NCI-H187 (cell line): ENCODE results near the gene FIGN.

Experiments used
- DNase-seq, 2 experiments: peaks; one replicate each; lab custom pipeline; 2025; lab: John Stamatoyannopoulos, UW

The FIGN gene, protein sequence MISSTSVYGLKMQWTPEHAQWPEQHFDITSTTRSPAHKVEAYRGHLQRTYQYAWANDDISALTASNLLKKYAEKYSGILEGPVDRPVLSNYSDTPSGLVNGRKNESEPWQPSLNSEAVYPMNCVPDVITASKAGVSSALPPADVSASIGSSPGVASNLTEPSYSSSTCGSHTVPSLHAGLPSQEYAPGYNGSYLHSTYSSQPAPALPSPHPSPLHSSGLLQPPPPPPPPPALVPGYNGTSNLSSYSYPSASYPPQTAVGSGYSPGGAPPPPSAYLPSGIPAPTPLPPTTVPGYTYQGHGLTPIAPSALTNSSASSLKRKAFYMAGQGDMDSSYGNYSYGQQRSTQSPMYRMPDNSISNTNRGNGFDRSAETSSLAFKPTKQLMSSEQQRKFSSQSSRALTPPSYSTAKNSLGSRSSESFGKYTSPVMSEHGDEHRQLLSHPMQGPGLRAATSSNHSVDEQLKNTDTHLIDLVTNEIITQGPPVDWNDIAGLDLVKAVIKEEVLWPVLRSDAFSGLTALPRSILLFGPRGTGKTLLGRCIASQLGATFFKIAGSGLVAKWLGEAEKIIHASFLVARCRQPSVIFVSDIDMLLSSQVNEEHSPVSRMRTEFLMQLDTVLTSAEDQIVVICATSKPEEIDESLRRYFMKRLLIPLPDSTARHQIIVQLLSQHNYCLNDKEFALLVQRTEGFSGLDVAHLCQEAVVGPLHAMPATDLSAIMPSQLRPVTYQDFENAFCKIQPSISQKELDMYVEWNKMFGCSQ

DNA sequence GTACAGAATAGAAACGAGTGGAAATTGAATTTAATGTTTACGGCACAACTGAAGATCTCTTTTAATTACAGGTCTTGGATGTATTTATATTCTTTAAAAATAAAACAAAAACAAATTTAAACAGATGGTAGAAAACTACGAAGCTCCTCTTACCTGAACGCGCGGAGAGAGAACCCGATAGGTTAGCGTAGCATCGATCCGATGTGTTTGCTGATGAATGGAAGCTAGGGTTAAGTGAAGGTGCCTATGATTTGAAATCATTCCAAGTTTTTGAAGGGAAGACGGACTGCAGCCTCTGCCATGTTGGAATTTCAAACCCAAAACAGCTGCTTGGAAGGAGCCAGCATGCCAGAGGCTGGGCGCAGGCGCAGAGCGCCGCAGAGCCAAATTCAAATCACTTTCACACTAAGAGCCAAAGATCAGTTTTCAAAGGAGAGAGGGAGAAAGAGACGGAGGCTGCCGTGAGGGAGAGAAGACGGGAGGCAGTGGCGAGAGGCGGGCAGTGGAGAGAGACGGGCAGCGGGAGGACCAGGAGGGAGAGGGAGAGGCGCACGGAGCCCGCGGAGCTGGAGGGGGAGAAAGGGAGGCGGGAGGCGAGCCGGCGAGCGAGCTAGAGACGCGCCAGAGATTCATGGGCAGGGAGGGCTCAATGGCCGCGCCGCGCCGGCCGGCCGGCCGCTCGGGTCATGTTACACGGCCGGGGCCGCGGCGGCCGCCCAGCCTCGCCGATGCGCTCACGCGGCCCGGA, at the start of gene FIGN:
TSS of gene FIGN (minus strand) at position 324 of the 748 bp plus-strand sequence. CDS start 1,081 bp downstream, outside the sequence.
- peak; percentile 32 to 55 for DNase-seq

DNA sequence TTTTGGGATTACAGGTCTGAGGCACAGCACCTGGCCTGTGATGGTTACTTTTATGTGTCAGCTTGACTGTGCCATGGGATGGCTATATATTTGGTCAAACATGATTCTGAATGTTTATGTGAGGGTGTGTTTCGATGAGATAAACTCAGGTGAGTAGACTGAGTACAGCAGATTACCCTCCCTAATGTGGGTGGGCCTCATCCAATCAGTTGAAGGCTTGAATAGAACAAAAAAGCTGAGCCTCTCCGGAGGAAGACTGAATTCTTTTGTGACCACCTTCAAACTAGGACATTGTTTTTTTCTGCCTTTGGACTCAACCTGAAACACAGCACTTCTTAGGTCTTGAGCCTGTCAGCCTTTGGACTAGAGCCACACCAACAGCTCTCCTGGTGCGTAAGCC, 49.4 kb upstream of the FIGN start:
- DNase-seq = no peak

DNA sequence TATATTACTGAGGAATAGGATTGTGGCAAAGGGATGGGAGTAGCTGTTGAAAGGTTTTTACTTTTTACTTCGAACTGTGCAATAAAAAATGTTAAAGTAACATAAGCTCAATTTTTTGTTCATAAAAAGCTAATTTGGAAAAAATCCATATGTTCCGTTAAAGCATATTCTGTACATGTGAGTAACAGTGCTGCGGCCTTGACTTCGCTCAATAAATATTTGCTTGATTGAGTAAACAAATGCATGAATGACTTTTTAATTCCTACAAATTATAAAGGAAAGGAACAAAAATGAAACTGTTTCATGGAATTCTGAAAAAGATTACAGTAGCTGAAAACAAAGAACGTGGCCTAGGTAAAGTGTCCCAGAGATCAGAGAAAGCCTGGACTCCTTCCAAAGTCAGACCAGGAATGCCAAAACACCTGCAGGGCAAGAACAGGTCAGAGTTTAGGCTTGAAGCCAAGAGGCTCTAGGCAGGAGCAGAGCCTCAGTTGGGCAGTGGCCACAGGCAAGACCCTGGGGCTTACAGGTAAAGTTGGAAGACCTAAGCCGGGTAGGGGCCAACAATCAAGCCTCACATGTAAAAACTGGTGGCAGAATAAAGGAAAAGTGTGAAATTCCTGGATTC, 44.3 kb upstream of the FIGN start:
- DNase-seq = no peak

DNA sequence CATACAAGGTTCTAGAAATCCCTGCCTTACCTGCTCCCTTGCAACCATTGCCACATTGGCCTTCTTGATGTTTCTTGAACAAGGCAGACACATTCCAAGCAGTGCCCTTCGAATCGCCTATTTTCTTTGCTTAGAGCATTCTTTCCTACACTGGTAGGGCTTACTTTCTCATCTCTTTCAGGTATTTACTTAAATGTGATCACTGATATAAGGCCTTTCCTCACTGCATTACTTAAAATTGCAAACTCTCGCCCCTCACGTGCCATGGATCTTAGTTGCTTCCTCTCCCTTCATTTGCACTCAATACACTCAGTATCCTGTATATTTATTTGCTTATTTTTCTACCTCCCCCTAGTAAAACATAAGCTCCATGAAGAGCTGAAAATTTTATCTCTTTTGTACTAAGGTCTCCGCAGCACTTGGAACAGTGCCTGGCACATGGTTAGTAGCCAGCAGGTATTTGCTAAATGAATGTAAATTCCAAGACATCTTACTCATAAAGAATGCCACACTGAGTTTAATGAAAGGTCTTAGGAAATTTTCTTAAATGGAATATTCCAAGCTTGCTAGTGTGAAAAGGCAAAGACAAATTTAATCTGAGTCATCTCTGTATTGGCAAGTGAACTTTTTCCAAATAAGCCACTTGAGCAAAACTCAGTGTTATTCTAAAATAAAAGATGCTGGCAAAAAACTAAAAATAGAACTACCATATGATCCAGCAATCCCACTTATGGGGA, 42.4 kb upstream of the FIGN start:
- DNase-seq = no peak

DNA sequence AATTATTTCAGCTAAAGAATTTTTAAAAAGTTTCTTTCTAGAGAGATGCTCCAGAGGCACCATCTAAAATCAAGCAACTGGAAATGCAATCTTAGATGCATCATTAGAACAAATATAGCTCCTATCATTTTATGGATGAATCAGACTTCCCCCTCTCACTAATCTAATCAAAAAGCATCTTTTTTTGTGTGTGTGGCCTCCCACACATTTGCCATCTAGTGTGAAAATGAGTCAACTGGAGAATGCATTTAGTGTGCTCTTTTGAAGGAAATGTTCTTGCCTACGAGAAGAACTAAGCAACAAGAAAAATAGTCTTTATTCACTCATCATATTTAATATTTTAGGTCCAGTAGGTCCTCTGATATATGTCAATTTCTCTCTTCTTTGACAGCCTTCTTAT, 39.5 kb upstream of the FIGN start:
- DNase-seq = no peak

DNA sequence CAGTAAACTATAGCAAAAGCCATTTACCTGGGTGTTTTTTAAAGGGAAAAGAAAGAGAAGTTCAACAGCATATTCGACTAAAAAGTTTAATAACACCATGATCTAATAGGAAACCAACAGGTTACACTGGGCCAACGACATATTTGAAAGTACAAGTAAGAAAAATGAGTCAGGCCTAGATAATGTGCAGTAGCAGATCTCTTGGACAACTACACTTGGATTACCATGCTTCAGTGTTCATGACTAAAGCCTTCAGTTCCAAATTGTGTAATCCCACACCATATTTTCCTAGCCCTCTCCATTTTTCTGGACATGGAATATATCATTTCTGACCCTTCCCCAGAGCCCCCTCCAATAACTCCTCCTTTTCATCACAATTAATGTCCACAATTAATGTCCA, 39.1 kb upstream of the FIGN start:
- DNase-seq = no peak

DNA sequence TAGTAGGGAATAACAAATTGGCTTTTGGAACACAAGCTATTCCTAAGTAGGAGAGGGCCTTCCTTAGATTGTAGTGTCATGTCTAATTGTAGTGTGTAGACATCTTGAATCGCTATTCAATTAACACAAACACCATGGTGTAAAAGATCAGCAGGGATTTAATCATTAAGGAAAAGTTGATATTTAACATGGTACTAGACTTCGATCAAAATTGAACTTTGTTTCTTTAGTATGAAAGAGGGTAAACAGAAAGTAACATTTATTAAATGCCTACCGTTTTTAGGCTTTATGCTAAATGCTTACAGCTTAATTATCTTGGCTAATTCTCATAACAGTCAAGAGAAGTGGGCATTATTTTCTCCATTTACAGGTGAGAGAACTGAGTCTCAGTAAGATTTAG, 37.5 kb upstream of the FIGN start:
- no peak for DNase-seq

DNA sequence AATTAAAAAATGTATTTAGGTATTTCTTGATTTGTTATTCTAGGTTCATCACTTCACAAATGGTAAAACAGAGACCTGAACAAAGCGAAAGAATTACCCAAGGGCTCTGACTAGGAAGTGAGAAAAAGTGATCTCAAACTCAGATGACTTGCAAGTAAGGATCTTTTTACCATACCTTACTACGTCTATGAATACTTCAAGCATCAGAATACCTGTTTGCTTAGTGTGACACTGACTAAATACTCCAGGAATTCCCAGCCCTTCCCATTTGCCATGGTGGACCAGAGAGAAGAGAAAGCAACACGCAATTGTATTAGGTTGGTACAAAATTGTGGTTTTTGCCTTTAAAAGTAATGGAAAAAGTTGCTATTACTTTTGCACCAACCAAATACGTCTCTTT, 35.8 kb upstream of the FIGN start:
- DNase-seq = no peak

DNA sequence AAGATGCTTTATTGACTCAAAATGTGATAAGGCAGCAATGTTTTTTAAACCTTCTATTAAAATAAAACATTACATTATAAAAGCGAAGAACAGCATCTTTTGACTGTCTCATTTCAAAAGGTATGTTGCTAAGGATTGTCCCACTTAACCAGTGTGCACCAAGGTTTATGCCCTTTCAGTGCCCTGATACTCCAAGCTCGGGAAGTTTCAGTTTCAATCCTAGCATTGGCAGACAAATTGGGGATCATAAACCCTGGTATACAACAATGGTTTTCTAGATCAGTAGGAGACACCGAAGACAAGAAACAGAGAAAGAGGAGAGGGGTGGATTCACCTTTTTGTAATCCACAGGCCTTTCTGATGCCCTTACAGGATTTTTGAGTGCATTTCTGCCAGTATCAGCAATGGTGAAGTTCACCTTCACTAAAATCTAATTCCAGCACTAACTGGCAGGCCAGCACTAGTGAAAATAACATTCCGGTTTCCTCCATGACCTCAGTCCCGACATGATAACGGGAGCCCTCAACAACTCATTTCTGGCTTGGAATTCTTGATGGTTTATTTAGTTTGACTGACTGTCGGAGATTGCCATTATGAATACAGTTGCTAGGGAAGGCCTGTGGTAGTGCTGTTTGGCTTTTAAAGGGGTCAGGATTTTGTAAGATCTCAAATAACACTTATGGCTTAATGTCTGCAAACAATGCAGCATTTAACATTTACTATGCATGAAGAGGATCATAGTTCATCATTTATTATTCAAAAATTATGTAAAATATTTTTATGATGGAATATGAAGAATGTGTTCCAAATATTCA, 33.3 kb upstream of the FIGN start:
- DNase-seq = no peak

DNA sequence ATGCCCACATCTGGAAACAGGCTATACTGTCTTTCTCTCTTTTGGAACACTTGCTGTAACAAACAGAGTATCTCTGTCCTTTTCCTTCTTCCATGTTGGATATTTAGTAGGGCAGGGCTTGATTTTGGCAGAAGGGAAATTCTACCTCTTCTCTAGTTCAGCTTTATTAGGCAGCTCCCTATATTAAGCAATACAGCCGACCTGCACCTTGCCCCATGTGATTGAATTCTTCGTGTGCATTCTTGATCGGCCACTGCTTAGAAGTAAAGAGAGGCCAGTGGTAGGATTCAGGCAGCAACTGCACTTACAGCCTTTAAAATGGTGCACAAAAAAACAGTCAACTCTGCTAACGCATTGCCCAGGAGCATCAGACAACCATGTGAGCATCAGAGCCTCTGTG, 31.3 kb upstream of the FIGN start:
- no peak for DNase-seq

DNA sequence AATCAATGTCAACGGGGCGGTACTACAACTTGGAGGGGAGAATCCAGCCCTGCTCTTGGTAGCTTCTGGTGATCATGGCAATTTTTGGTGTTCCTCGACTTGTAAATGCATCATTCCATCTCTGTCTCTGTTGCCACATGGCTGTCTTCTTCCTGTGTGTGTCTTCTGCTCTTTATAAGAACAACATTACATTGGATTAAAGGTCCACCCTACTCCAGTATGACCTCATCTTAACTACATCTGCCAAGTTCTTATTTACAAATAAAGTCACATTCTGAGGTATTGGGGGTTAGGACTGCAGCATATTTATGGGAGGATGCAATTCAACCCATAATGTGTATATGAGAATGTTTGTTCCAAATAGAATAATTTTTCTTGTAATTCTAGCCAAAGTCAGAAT, 28.8 kb upstream of the FIGN start:
- DNase-seq = no peak

DNA sequence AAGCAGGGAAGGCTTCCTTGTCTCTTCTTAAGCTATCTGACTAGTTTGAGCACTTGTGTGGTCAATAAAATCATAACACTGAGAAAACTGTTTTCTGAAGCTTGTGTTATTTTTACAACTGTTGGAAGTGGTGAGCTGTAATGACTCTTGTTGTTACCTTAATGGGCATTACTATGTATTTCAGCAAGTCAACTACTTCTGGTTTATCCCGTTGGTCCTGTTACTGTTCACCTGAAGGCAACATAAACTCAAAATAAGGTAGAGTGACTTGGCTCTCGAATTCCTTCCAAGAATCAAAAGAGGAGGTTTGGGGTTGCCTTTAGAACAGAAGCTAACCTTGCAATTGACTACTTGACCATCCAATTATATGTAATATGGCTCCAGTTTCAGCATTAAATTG, 23.2 kb upstream of the FIGN start:
- no peak for DNase-seq

DNA sequence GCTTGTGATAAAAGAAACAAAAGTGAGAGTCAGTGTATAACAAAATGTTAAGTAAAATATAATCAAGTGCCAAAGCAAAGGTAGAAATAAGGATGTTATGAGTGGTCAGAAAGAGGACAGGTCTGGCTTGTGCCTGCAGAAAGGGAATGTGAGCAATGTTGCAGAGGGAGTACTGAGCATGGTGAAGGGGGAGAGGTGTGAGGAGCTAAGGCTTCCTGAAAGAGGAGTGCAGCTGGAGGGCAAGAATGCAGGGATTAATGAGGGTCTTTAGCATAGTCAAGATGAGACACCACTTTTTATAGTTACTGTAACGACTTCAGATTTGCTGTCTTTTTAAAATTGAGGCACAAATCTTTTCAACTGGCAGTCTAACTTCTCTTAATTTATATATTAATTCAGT, 22.0 kb upstream of the FIGN start:
- DNase-seq = no peak

DNA sequence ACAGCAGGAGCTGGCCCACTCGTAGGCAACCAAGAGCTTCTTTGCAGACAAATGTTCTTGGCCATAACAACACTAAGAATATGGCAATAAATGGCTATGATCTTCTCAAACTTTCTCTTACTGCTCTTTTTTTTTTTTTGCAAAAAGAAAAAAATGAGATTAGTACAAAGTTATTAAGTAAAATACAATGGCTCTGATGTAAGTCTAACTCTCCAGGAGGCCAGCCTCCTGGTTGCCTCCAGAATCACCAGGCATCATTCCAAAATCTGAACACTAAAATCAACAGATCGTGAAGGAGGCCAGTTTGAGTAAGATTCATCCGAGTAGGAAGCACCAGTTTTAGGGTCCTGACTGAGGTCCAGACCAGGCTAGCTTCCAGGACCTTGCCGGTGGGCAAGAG, 20.8 kb upstream of the FIGN start:
- no peak for DNase-seq

DNA sequence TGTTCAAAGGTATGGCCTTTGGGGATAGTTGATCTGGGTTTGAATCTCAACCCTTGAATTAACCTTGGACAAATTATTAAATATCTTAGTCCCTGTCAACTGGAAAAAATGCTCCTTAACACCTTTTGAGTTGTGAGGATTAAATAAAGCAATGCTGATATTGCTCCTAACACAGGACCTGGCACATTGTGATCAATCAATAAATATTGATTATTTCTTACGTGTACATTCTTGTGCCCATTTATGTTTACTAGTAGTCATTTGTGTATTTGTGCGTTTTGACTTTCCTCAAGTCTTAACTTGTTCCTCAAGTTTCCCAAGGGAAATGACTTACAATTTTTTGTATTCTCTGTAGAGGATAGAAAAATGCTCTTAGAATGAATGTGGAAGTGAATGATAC, 19.6 kb upstream of the FIGN start:
- DNase-seq = no peak

DNA sequence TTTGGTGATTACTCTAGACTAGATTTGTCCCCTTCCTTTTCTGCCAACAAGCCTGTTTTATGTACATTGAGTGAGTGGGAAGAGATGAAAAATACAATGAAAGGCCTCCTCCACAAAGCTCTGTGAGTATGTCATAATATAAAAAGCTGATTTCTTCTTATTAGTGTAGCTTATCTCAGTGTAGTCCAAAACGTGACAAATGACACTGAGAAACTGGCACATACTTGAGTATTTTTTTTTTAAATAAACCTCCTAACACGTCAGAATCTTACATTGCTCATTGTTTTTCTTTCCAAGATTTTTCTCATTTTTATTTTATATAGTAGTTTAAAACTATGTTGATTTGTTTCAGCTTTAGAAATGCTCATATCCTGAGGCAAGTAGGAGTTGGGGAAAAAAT, 17.9 kb upstream of the FIGN start:
- no peak for DNase-seq

DNA sequence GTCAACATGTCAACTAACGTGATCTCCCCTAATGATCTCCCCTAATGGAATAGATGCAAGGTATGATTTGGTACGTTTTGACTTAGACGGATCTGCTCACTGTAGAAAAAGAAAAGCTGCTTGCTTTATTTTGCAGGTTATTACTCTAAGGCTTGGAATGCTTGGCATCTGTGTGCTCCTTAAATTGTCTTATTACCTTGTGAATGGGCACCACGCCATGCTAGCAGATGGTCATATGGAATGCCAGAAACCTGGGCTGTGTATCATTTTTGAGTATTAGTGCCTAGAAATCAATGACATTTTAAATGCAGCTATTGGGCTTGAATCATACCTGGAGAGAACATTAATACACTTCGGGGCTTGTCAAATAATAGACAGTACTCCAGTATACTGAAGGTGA, 16.5 kb upstream of the FIGN start:
- DNase-seq = no peak

DNA sequence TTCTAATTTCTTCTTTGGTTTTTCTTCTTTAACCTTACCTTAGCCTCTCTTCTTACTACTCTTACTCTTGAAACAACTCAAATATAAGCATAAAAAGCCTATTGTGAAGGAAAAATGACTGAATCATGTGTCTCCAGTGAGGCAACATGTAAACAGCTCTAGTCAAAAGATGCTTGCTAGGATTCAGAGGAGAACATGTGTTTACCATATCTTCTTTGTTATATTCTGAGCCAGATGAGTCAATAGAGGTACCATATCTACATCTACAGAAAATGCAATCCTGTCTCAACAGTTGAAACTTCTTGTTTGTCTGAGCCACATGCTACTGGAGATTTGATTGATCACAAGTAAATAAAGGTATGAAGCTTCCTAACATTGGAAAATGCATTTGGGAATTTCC, 15.9 kb upstream of the FIGN start:
- DNase-seq = no peak

DNA sequence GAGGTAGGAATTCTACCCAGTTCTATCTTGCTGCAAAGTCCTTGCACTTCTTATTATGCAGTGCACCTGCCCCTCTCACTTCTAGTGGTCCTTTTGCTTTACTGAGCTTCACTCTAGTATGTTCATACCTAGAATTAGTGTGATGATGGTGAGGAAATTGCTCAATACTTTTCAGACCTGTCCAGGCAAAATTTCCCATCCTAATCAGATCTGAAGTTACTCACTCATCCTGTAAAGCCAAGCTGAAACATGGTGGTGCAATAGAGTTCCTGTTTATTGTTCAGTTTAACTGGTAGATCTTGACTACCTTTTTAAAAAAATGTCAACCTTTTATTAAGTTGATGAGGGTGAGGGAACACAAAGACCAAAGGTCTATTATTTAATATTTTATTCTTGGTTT, 12.6 kb upstream of the FIGN start:
- DNase-seq = no peak

DNA sequence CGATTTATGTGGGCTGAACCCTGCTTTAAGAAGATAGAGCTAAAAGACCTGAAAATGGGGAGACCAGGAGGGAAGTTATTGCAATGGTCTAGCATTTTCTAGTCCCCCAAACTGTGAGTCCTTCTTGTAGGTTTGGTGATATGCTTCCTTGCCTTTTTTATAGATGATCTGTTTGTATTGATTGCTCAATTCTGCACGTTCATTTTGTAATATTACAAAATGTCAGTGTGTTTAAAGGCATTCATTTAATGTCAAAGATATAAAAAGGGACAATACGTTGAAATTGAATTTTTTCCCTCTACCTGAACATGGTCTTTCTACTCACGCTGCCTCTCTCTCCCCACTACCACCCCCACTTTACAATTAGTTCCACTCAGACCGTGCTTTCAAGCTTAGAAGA, 5.6 kb upstream of the FIGN start:
- DNase-seq = no peak

DNA sequence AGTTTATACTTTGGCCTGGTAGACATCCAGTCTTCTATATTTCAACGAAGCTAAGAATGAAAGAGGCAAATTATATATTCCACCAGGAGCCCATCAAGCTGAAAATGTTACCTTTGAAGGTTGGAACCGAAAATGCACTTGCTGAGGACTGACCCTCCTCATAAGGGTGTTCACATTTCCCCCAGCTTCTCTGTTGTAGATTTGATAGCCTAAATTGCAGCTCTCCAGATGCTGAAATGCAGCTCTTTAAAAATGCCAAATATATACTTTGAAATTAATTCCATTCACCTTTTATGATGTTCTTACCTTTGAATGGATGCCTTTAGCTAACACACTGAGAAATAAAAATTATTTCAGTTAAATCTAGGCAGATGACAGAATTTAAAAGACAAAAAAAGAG, 1.8 kb upstream of the FIGN start:
- DNase-seq = no peak
